GM12878 (cell line): ENCODE data around the gene CACNA1D. TPM values are rescaled to one million over a fixed set of nuclear protein-coding genes. Genes with fewer than 3 reads are reported as not detected.

Experiments used
- ATAC-seq: fragments of 200-7000 bp; cut with Tn5 transposase; 3 replicates; pipeline ENCODE4 v1.9.1; 2020; ENCODE audit warnings: mild to moderate bottlenecking, moderate library complexity
- BruUV-seq: library from RNA; stranded (reverse); fragments of 400-500 nt; replicated peaks from 2 replicates; lab custom pipeline; 2021; lab: Mats Ljungman, UMichigan
- CTCF ChIA-PET: fragments of 300-600 bp; sonication (Branson Sonifier 250); formaldehyde crosslinking; extraction: SDS; loops from one replicate; lab custom pipeline; 2021; ENCODE audit warnings: inconsistent platforms; lab: Yijun Ruan, JAX
- POLR2A ChIA-PET: fragments of 350-600 bp; formaldehyde crosslinking; extraction: SDS; loops from one replicate; lab custom pipeline; 2021; ENCODE audit warnings: inconsistent platforms; lab: Charles Lee
- RAD21 ChIA-PET: fragments of 300-600 bp; sonication (Branson Sonifier 250); formaldehyde crosslinking; loops from one replicate; lab custom pipeline; 2023; ENCODE audit warnings: antibody characterized with exemption; ENCODE audit not compliant: unreplicated experiment; lab: Charles Lee
- SMC1A ChIA-PET: fragments of 300-600 bp; sonication (Branson Sonifier 250); formaldehyde crosslinking; loops from one replicate; lab custom pipeline; 2023; ENCODE audit not compliant: unreplicated experiment, uncharacterized antibody; lab: Charles Lee
- DNase-seq: peaks from one replicate; pipeline ENCODE4 v3.0.0-alpha.2; 2011; ENCODE audit warnings: low read depth, low spot score
- FAIRE-seq: peaks from 3 replicates; lab custom pipeline; 2011; peaks lifted over from hg19 to GRCh38; lab: Jason Lieb, UNC
- H2AFZ ChIP-seq: 2 replicates; pipeline ENCODE4 v1.6.0; 2011; ENCODE audit warnings: low read depth, low read length, control low read depth; ENCODE audit not compliant: control insufficient read depth
- H3K27ac ChIP-seq: 2 replicates; pipeline ENCODE4 v1.5.1; 2011; ENCODE audit warnings: control low read depth; ENCODE audit not compliant: control insufficient read depth, insufficient read depth
- H3K27me3 ChIP-seq, 2 experiments: replicated peaks in 1 of 2; 2 replicates each; pipeline versions ENCODE4 v1.6.0 to v1.6.1; 2011; ENCODE audit warnings: low read length in 1 of 2; ENCODE audit not compliant: control insufficient read depth in 2 of 2, insufficient read depth in 2 of 2
- H3K36me3 ChIP-seq, 2 experiments: 2 replicates each; pipeline ENCODE4 v1.5.1; 2011; ENCODE audit warnings: low read length in 1 of 2; ENCODE audit not compliant: control insufficient read depth in 2 of 2, insufficient read depth in 2 of 2
- H3K4me1 ChIP-seq: 2 replicates; pipeline ENCODE4 v1.6.1; 2011; ENCODE audit warnings: mild to moderate bottlenecking, low read length, moderate library complexity, mixed read lengths; ENCODE audit not compliant: control insufficient read depth, insufficient read depth
- H3K4me2 ChIP-seq: 2 replicates; pipeline ENCODE4 v1.6.0; 2011; ENCODE audit warnings: control low read depth; ENCODE audit not compliant: control insufficient read depth, insufficient read depth
- H3K4me3 ChIP-seq: fragments of 200-600 bp; sonication (generic); 2 replicates; pipeline ENCODE4 v1.5.1; 2016
- H3K79me2 ChIP-seq: 2 replicates; pipeline ENCODE4 v1.6.0; 2011; ENCODE audit warnings: low read length; ENCODE audit not compliant: control insufficient read depth, insufficient read depth
- H3K9ac ChIP-seq: 2 replicates; pipeline ENCODE4 v1.8.0; 2011; ENCODE audit warnings: low read length, control low read depth, mixed read lengths; ENCODE audit not compliant: control insufficient read depth, insufficient read depth
- H3K9me3 ChIP-seq: replicated peaks from 3 replicates; pipeline ENCODE4 v1.5.1; 2011; ENCODE audit warnings: mild to moderate bottlenecking, low read length; ENCODE audit not compliant: control insufficient read depth, insufficient read depth
- H4K20me1 ChIP-seq: 2 replicates; pipeline ENCODE4 v1.6.0; 2011; ENCODE audit not compliant: control insufficient read depth, insufficient read depth
- BHLHE40 ChIP-seq, 2 experiments: fragments of 450-650 bp in 1 of 2; IDR thresholded peaks; 2 replicates each; pipeline ENCODE4 v1.6.1; 2011 to 2017; ENCODE audit warnings: low read depth in 2 of 2, borderline replicate concordance in 1 of 2, improper control_type of control experiment in 1 of 2, low read length in 1 of 2, mild to moderate bottlenecking in 1 of 2
- HSF1 ChIP-seq: fragments of 150-350 bp; IDR thresholded peaks from 2 replicates; pipeline ENCODE4 v1.6.1; 2014; ENCODE audit warnings: mild to moderate bottlenecking, low read depth, low read length
- IKZF1 ChIP-seq: fragments of 450-650 bp; conservative IDR thresholded peaks from 2 replicates; pipeline ENCODE4 v1.6.1; 2017; ENCODE audit warnings: antibody characterized with exemption, mild to moderate bottlenecking
- NR2C1 ChIP-seq: fragments of 450-650 bp; IDR thresholded peaks from 2 replicates; pipeline ENCODE4 v1.6.1; 2017; ENCODE audit warnings: antibody characterized with exemption, mild to moderate bottlenecking, moderate library complexity
- RB1 ChIP-seq: fragments of 450-650 bp; formaldehyde crosslinking; IDR thresholded peaks from 2 replicates; pipeline ENCODE4 v1.6.1; 2017; ENCODE audit warnings: mild to moderate bottlenecking, borderline replicate concordance
- TCF12 ChIP-seq: IDR thresholded peaks from 2 replicates; pipeline ENCODE4 v1.6.1; 2011; ENCODE audit warnings: low read depth, mild to moderate bottlenecking, low read length
- YY1 ChIP-seq: IDR thresholded peaks from 2 replicates; pipeline ENCODE4 v1.6.1; 2011; ENCODE audit warnings: low read depth, mild to moderate bottlenecking, low read length
- ZNF217 ChIP-seq: fragments of 450-650 bp; IDR thresholded peaks from 2 replicates; pipeline ENCODE4 v1.6.1; 2017; ENCODE audit warnings: antibody characterized with exemption, mild to moderate bottlenecking
- WGBS: methylation state at CpG from one replicate; pipeline ENCODE4 v1.1.6; 2016; ENCODE audit warnings: low lambda C conversion rate; ENCODE audit not compliant: insufficient replicate concordance, insufficient coverage; ENCODE audit errors: missing lambda C conversion rate; 5-methylcytosine and 5-hydroxymethylcytosine counted together
- in situ Hi-C: fragments of 300-500 bp; cut with MboI; formaldehyde crosslinking; loops from 9 replicates; pipeline ENCODE4 v1.14.3; 2018; ENCODE audit warnings: mixed read lengths
- intact Hi-C: fragments of 100-400 bp; cut with micrococcal nuclease; formaldehyde crosslinking; loops from one replicate; pipeline ENCODE4 v1.14.2; 2022; ENCODE audit not compliant: unreplicated experiment
- polyA plus RNA-seq, 11 experiments: library from polyadenylated mRNA; depleted of rRNA in 4 of 11; unstranded in 6 of 11; stranded (reverse) in 5 of 11; fragments of >200 nt; fragmentation: Nextera tagmentation in 4 of 11; fragmentation: Illumina TruSeq in 1 of 11; extraction: Ambion mirVana in 4 of 11; extraction: Trizol in 1 of 11; gene quantifications; 1 replicate in 1 of 11; 2 replicates in 10 of 11; pipeline versions ENCODE4 v1.2.1 to v1.2.3, GENCODE V29; 2011 to 2016; ENCODE audit warnings: inconsistent platforms in 2 of 11, missing spikeins in 2 of 11, low read depth in 1 of 11
- total RNA-seq, 4 experiments: library from RNA; depleted of rRNA in 3 of 4; stranded (reverse); fragments of >200 nt in 3 of 4; fragmentation: Illumina TruSeq in 1 of 4; extraction: Trizol in 1 of 4; gene quantifications; 2 replicates each; pipeline versions ENCODE4 v1.2.1 to v1.2.3, GENCODE V29; 2013 to 2021
- TF ChIP-seq, protein P1 (sequence below): fragments of 450-650 bp; formaldehyde crosslinking; IDR thresholded peaks from 2 replicates; pipeline ENCODE4 v1.4.0; 2020; ENCODE audit warnings: mild to moderate bottlenecking, moderate library complexity

The CACNA1D gene
- total and polyA plus RNA-seq, 10 of the 15 experiments (the other 5 are each of a cell fraction or from before 2014, with no cell fraction given), result 0.21 to 24.4 (median 1.6) TPM

DNA sequence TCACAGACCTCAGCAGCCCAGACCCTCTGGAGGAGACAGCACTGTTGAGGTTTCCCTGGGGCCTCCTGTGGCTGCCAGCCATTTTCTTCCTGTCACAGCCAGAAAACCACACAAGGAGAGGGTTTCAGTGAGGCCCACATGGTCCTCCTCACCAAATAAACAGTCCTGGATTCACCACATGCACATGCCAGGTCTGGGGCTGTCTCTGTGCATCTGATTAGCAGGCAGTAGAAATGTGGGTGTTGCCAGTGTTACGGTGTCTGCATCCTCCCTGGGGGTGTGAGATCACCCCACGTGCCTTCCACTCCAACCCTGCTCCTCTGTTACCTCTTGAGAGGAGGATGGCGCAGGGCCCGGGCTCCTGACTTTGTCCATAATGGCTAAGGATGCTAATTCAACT is 211.4 kb downstream of the CACNA1D start:
- WGBS, result 9% methylated on average over 4 of the region's 4 CpGs
- no peak for DNase-seq

More for the DNA sequence above, 211.4 kb downstream of the CACNA1D start:
- H4K20me1 ChIP-seq, result no peaks in the 10 kb centered on the region
- no peak overlapping the region for H3K4me3 ChIP-seq
- H3K9me3 ChIP-seq, result no peaks in the 10 kb centered on the region
- TF ChIP-seq BHLHE40 (IDR thresholded peaks at IDR 0.05; ENCODE audit: borderline replicate concordance in 1 of 2, low read depth in 2 of 2, low read length in 1 of 2) (peak in 1 of 2 experiments; percentile 49; a peak in 1 of 4 replicates), RB1 (no peak), NR2C1 (no peak), YY1 (no peak), HSF1 (no peak), ZNF217 (no peak), IKZF1 (0 out of 2 replicates have a peak, but pooled peaks have one; percentile 20), TCF12 (no peak)
- TF ChIP-seq, protein P1, sequence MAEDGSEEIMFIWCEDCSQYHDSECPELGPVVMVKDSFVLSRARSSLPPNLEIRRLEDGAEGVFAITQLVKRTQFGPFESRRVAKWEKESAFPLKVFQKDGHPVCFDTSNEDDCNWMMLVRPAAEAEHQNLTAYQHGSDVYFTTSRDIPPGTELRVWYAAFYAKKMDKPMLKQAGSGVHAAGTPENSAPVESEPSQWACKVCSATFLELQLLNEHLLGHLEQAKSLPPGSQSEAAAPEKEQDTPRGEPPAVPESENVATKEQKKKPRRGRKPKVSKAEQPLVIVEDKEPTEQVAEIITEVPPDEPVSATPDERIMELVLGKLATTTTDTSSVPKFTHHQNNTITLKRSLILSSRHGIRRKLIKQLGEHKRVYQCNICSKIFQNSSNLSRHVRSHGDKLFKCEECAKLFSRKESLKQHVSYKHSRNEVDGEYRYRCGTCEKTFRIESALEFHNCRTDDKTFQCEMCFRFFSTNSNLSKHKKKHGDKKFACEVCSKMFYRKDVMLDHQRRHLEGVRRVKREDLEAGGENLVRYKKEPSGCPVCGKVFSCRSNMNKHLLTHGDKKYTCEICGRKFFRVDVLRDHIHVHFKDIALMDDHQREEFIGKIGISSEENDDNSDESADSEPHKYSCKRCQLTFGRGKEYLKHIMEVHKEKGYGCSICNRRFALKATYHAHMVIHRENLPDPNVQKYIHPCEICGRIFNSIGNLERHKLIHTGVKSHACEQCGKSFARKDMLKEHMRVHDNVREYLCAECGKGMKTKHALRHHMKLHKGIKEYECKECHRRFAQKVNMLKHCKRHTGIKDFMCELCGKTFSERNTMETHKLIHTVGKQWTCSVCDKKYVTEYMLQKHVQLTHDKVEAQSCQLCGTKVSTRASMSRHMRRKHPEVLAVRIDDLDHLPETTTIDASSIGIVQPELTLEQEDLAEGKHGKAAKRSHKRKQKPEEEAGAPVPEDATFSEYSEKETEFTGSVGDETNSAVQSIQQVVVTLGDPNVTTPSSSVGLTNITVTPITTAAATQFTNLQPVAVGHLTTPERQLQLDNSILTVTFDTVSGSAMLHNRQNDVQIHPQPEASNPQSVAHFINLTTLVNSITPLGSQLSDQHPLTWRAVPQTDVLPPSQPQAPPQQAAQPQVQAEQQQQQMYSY (CRISPR knock-in tag), result no peak
- ChIA-PET POLR2A (no interaction called here), SMC1A (interaction anchor here (0.8 to 2.0 kb wide), 5 partner anchors 34 to 404 kb away, joined by 3 to 6 read pairs (median 4); no protein-coding TSS in a partner anchor), CTCF (interaction anchor here (1.0 to 12.1 kb wide), 6 partner anchors 24 to 596 kb away, joined by 3 to 113 read pairs (median 3); no protein-coding TSS in a partner anchor), RAD21 (interaction anchor here (0.9 to 1.2 kb wide), 3 partner anchors 37 to 328 kb away, joined by 3 read pairs; no protein-coding TSS in a partner anchor)
- no peaks in the 10 kb centered on the region for H3K27me3 ChIP-seq
- no peak; the same call in 2 of the 3 replicates for ATAC-seq
- H3K4me1 ChIP-seq, result no peaks in the 10 kb centered on the region
- no peak overlapping the region; the same call in 1 of the 2 replicates for H2AFZ ChIP-seq
- FAIRE-seq, result no peak
- H3K36me3 ChIP-seq, result no peaks in the 10 kb centered on the region
- H3K4me2 ChIP-seq, result no peak overlapping the region
- BruUV-seq, result no TSS peak
- no peaks in the 10 kb centered on the region for H3K79me2 ChIP-seq
- no peak overlapping the region for H3K27ac ChIP-seq
- in situ Hi-C loops, result no loop called here
- intact Hi-C loops, result loop anchor here (10.0 kb wide), 1 partner anchor 101 kb away; no protein-coding TSS in a partner anchor
- H3K9ac ChIP-seq, result no peak overlapping the region
